Measurements from ENCODE around the gene DGKD. TPM values are rescaled to one million over a fixed set of nuclear protein-coding genes. Genes with fewer than 3 reads are reported as not detected.

Gene DGKD
- total and polyA plus RNA-seq, 2 donors (not counting 1 experiment from before 2014, with no cell fraction given) = 6.0 to 9.9 TPM

DNA sequence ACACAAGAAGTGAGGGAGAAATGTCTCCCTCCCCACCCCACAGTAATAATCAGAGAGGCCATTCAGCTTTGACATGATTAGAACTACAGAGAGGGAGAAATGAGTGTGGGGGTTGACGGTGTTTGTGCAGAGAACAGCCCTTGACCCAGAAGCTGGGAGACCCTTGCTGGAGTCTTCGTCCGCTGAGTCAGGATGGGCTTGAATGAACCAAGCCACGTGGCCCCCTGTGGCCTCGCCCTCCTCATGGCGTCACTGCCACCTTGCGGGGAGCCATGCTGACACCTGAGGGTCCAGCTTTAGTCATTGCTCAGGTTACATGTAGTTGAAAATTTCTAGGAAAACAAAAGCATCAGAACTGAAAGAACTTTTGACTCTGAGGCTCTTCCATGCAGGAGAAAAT is 101.2 kb downstream of the DGKD start:
- Histone ChIP-seq H3K4me1 (ENCODE audit: control insufficient read depth, extremely low read depth, insufficient read depth, low read length) (no peaks in the 10 kb centered on the region), H3K4me3 (replicated peaks in 1 of 4; ENCODE audit: control extremely low read depth in 1 of 4, insufficient read depth in 1 of 4, low read depth in 3 of 4, low read length in 4 of 4) (no peak overlapping the region), H3K9me3 (ENCODE audit: control insufficient read depth, insufficient read depth, low read depth, low read length) (no peaks in the 10 kb centered on the region), H3K36me3 (ENCODE audit: control insufficient read depth, insufficient read depth, low read length) (peaks cover 1% of the 10 kb centered on the region), H3K9ac (ENCODE audit: insufficient read depth, low read length) (no peak overlapping the region), H3K4me2 (ENCODE audit: extremely low read depth, insufficient read depth, low read length) (no peak overlapping the region), H3K79me2 (ENCODE audit: control insufficient read depth, insufficient read depth, low read length) (no peaks in the 10 kb centered on the region), H2AFZ (ENCODE audit: low read length) (no peak overlapping the region), H4K20me1 (ENCODE audit: control insufficient read depth, extremely low read depth, insufficient read depth, low read length) (no peaks in the 10 kb centered on the region), H3K27me3 (ENCODE audit: control insufficient read depth, insufficient read depth, low read length) (no peaks in the 10 kb centered on the region), H3K27ac (ENCODE audit: insufficient read depth, low read length) (no peak overlapping the region)
- DNase-seq (ENCODE audit: low read depth in 2 of 2) = no peak
- TF ChIP-seq, protein P1, sequence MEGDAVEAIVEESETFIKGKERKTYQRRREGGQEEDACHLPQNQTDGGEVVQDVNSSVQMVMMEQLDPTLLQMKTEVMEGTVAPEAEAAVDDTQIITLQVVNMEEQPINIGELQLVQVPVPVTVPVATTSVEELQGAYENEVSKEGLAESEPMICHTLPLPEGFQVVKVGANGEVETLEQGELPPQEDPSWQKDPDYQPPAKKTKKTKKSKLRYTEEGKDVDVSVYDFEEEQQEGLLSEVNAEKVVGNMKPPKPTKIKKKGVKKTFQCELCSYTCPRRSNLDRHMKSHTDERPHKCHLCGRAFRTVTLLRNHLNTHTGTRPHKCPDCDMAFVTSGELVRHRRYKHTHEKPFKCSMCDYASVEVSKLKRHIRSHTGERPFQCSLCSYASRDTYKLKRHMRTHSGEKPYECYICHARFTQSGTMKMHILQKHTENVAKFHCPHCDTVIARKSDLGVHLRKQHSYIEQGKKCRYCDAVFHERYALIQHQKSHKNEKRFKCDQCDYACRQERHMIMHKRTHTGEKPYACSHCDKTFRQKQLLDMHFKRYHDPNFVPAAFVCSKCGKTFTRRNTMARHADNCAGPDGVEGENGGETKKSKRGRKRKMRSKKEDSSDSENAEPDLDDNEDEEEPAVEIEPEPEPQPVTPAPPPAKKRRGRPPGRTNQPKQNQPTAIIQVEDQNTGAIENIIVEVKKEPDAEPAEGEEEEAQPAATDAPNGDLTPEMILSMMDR (conservative IDR thresholded peaks at IDR 0.05 in 1 of 2, IDR thresholded peaks at IDR 0.05 in 1 of 2; ENCODE audit: low read depth in 1 of 2, low read length in 2 of 2) = no peak
- no peak for TF ChIP-seq EZH2 (IDR thresholded peaks at IDR 0.05; ENCODE audit: low read length, missing control alignments)

DNA sequence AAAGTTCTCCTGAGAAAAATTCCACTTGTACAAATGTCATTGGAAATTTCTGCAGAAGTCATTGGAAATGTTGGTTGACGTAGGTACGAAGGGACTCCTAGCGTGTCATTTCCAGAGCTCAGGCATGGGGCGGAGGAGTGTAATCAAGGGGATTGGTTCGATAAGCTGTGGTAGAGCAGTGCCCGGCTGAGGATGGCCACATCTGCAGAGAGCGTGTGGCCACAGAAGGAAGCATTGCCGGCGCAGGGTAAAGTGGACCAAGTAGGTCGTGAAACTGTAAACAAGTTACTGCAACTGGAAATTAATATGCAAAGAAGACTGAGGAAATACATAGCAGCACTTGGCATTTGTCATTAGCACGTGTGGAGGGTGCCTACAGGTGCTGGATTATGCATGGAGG is 101.8 kb downstream of the DGKD start:
- H3K27me3 ChIP-seq (ENCODE audit: control insufficient read depth, insufficient read depth, low read length) = no peaks in the 10 kb centered on the region
- H3K4me2 ChIP-seq (ENCODE audit: extremely low read depth, insufficient read depth, low read length) = no peak overlapping the region
- no peaks in the 10 kb centered on the region for H3K9me3 ChIP-seq (ENCODE audit: control insufficient read depth, insufficient read depth, low read depth, low read length)
- no peak for DNase-seq (ENCODE audit: low read depth in 2 of 2)
- H3K27ac ChIP-seq (ENCODE audit: insufficient read depth, low read length) = no peak overlapping the region
- no peaks in the 10 kb centered on the region for H4K20me1 ChIP-seq (ENCODE audit: control insufficient read depth, extremely low read depth, insufficient read depth, low read length)
- H3K4me1 ChIP-seq (ENCODE audit: control insufficient read depth, extremely low read depth, insufficient read depth, low read length) = no peaks in the 10 kb centered on the region
- TF ChIP-seq EZH2 (IDR thresholded peaks at IDR 0.05; ENCODE audit: low read length, missing control alignments) = no peak
- TF ChIP-seq, protein P1 (conservative IDR thresholded peaks at IDR 0.05 in 1 of 2, IDR thresholded peaks at IDR 0.05 in 1 of 2; ENCODE audit: low read depth in 1 of 2, low read length in 2 of 2) = no peak
- H3K79me2 ChIP-seq (ENCODE audit: control insufficient read depth, insufficient read depth, low read length) = no peaks in the 10 kb centered on the region
- H3K4me3 ChIP-seq (replicated peaks in 1 of 4; ENCODE audit: control extremely low read depth in 1 of 4, insufficient read depth in 1 of 4, low read depth in 3 of 4, low read length in 4 of 4) = no peak overlapping the region
- no peak overlapping the region for H2AFZ ChIP-seq (ENCODE audit: low read length)
- no peak overlapping the region for H3K9ac ChIP-seq (ENCODE audit: insufficient read depth, low read length)
- no peaks in the 10 kb centered on the region for H3K36me3 ChIP-seq (ENCODE audit: control insufficient read depth, insufficient read depth, low read length)

DNA sequence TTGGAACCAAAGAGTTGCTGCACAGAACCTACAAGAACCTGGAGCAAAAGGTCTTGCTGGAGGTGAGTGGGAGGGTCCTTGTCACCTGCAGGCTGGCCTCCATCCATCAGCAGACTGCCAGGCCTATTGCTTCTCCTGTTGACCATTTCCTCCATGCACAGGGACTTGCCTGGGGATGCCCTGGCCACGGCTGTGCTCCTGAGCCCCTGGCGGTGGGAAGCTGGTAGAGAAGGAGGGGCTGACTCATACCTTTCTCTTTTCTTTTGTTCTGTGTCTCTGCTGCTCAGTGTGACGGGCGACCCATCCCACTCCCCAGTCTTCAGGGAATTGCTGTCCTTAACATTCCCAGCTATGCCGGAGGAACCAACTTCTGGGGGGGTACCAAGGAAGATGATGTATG is 102.6 kb downstream of the DGKD start:
- DNase-seq (ENCODE audit: low read depth in 2 of 2) = no peak
- Histone ChIP-seq H2AFZ (ENCODE audit: low read length) (no peak overlapping the region), H3K36me3 (ENCODE audit: control insufficient read depth, insufficient read depth, low read length) (no peaks in the 10 kb centered on the region), H3K9ac (ENCODE audit: insufficient read depth, low read length) (no peak overlapping the region), H3K4me1 (ENCODE audit: control insufficient read depth, extremely low read depth, insufficient read depth, low read length) (no peaks in the 10 kb centered on the region), H3K27me3 (ENCODE audit: control insufficient read depth, insufficient read depth, low read length) (no peaks in the 10 kb centered on the region), H3K9me3 (ENCODE audit: control insufficient read depth, insufficient read depth, low read depth, low read length) (no peaks in the 10 kb centered on the region), H4K20me1 (ENCODE audit: control insufficient read depth, extremely low read depth, insufficient read depth, low read length) (no peaks in the 10 kb centered on the region), H3K27ac (ENCODE audit: insufficient read depth, low read length) (no peak overlapping the region), H3K79me2 (ENCODE audit: control insufficient read depth, insufficient read depth, low read length) (no peaks in the 10 kb centered on the region), H3K4me3 (replicated peaks in 1 of 4; ENCODE audit: control extremely low read depth in 1 of 4, insufficient read depth in 1 of 4, low read depth in 3 of 4, low read length in 4 of 4) (no peak overlapping the region), H3K4me2 (ENCODE audit: extremely low read depth, insufficient read depth, low read length) (no peak overlapping the region)
- TF ChIP-seq EZH2 (IDR thresholded peaks at IDR 0.05; ENCODE audit: low read length, missing control alignments) = no peak
- TF ChIP-seq, protein P1 (conservative IDR thresholded peaks at IDR 0.05 in 1 of 2, IDR thresholded peaks at IDR 0.05 in 1 of 2; ENCODE audit: low read depth in 1 of 2, low read length in 2 of 2) = no peak

Measured in fibroblast of lung (primary cell).